BE2C (cell line): ENCODE measurements around the gene USH1C.
A peak's percentile ranks its signal among the peaks of the same experiment; 100 is the strongest.

Experiments
- DNase-seq: peaks from one replicate; pipeline ENCODE4 v3.0.0-alpha.2; 2020
- H3K27me3 ChIP-seq: fragments of 250-450 bp; sonication (Bioruptor Pico); 2 replicates; pipeline ENCODE4 v1.5.1; 2020; ENCODE audit warnings: mild to moderate bottlenecking
- H3K36me3 ChIP-seq: fragments of 250-450 bp; sonication (Bioruptor Pico); 2 replicates; pipeline ENCODE4 v1.5.1; 2020; ENCODE audit warnings: mild to moderate bottlenecking
- H3K4me1 ChIP-seq: fragments of 250-450 bp; sonication (Bioruptor Pico); 2 replicates; pipeline ENCODE4 v1.5.1; 2020
- H3K4me3 ChIP-seq: 2 replicates; pipeline ENCODE4 v1.5.1; 2011; ENCODE audit warnings: low read depth, low read length
- H3K9me3 ChIP-seq: fragments of 250-450 bp; sonication (Bioruptor Pico); 2 replicates; pipeline ENCODE4 v1.5.1; 2020
- CTCF ChIP-seq: IDR thresholded peaks from 2 replicates; pipeline ENCODE4 v1.5.1; 2012; ENCODE audit warnings: mild to moderate bottlenecking, low read depth, low read length

The USH1C gene

GRCh38 chr11:17483505-17483904, 60.7 kb downstream of the USH1C start:
- no peak for DNase-seq
- H3K4me1 ChIP-seq: no peaks in the 10 kb centered on the region
- no peaks in the 10 kb centered on the region for H3K27me3 ChIP-seq
- no peak for TF ChIP-seq CTCF
- H3K36me3 ChIP-seq: no peaks in the 10 kb centered on the region
- H3K4me3 ChIP-seq: no peak overlapping the region
- no peaks in the 10 kb centered on the region for H3K9me3 ChIP-seq

- Histone ChIP-seq H3K4me1 (no peaks in the 10 kb centered on the region), H3K9me3 (no peaks in the 10 kb centered on the region), H3K4me3 (no peak overlapping the region), H3K36me3 (no peaks in the 10 kb centered on the region), H3K27me3 (no peaks in the 10 kb centered on the region)
- no peak for DNase-seq
- no peak for TF ChIP-seq CTCF
Measured at GRCh38 chr11:17481905-17482304, 62.3 kb downstream of the USH1C start.

GRCh38 chr11:17479284-17480214, 64.7 kb downstream of the USH1C start:
- no peaks in the 10 kb centered on the region for H3K4me1 ChIP-seq
- no peaks in the 10 kb centered on the region for H3K36me3 ChIP-seq
- DNase-seq: peak; percentile 58
- H3K4me3 ChIP-seq: peak overlapping the region; percentile 32
- H3K27me3 ChIP-seq: peaks cover 13% of the 10 kb centered on the region
- no peak for TF ChIP-seq CTCF
- no peaks in the 10 kb centered on the region for H3K9me3 ChIP-seq

GRCh38 chr11:17478070-17478469, 66.1 kb downstream of the USH1C start:
- no peak for DNase-seq
- Histone ChIP-seq H3K9me3 (no peaks in the 10 kb centered on the region), H3K4me1 (no peaks in the 10 kb centered on the region), H3K36me3 (no peaks in the 10 kb centered on the region), H3K4me3 (no peak overlapping the region), H3K27me3 (peaks cover 13% of the 10 kb centered on the region)
- no peak for TF ChIP-seq CTCF

- no peak for DNase-seq
- H3K9me3 ChIP-seq: no peaks in the 10 kb centered on the region
- H3K27me3 ChIP-seq: peaks cover 13% of the 10 kb centered on the region
- H3K4me1 ChIP-seq: no peaks in the 10 kb centered on the region
- H3K4me3 ChIP-seq: no peak overlapping the region
- TF ChIP-seq CTCF: no peak
- H3K36me3 ChIP-seq: no peaks in the 10 kb centered on the region
Measured at GRCh38 chr11:17477361-17477760, 66.9 kb downstream of the USH1C start.

- no peak for DNase-seq
- Histone ChIP-seq H3K9me3 (no peaks in the 10 kb centered on the region), H3K4me1 (no peaks in the 10 kb centered on the region), H3K27me3 (peaks cover 13% of the 10 kb centered on the region), H3K4me3 (no peak overlapping the region), H3K36me3 (no peaks in the 10 kb centered on the region)
- TF ChIP-seq CTCF: no peak
Measured at GRCh38 chr11:17477084-17477333, 67.2 kb downstream of the USH1C start.
